Glomerular visceral epithelial cell (primary cell): ENCODE results near the gene ZNF681.
"Not testable (repeated sequence)": the region's sequence is repeated elsewhere in the genome, so short reads cannot be mapped to it uniquely, and the experiment has no call there.

ENCODE experiments used
- DNase-seq: peaks from one replicate; pipeline ENCODE4 v3.0.0-alpha.2; 2016; ENCODE audit errors: extremely low spot score

Gene ZNF681

GRCh38 chr19:23774106-23774505, 15.4 kb upstream of the ZNF681 start:
- no peak for DNase-seq

- no peak for DNase-seq
These were observed 14.0 kb upstream of the ZNF681 start for GRCh38 chr19:23772675-23773063.

DNA sequence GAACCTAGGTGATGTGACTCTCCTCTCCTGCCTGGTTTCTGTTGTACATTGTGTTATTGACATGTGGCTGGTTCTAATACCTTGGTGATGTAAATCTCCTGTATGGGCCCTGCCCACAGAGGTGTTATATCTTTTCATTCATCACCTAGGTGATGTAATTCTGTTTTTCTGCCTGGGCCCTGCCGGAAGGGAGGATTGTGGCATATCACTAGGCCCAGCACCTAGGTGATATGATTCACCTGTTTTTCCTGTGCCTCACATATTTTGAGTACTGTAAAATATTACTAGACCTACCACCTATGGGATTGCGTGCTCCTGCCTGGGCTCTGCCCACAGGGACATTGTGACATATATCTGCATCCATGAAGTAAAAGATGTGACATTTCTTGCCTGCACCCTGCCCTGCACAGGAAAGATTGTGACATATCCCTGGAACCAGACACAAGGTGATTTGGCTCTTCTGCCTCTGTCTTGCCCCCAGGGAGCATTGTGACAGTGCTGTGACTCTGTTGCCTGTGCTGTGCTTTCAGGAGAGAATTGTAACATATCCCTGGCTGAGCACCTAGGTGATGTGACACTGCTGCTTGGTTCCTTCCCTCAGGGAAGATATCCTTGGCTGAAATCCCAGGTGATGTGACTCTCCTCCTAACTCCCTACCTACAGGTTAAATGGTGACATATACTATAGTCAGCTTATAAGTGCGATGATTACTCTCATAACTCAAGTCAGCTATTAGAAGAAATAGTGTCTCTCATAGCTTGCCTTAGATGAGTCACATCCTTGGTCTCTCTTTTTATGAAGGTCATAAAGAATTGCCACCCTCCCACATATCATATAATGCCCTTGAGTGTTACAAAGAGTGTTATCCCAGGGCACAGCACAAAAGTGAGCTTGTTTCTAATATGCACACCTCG, 13.3 kb upstream of the ZNF681 start:
- no peak for DNase-seq

DNA sequence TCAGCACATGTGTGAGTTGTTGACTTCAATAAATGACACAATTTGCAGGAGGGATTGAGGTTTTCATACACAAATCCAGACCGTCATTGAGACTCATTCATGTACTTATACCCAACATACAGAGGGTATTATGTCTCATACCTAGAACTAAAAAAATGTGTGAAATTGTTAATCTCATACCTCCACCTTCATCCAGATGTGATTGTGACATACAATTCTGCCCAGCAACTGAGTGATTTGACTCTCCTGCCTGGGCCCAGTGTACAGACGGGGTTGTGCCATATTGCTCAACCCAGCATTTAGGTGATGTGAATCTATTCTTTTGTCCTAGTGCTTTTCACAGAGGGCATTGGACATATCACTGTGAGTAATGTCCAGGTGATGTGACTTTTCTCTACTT, 12.6 kb upstream of the ZNF681 start:
- DNase-seq, result no peak

- no peak for DNase-seq
These were observed 12.1 kb upstream of the ZNF681 start for GRCh38 chr19:23770672-23771250.

DNA sequence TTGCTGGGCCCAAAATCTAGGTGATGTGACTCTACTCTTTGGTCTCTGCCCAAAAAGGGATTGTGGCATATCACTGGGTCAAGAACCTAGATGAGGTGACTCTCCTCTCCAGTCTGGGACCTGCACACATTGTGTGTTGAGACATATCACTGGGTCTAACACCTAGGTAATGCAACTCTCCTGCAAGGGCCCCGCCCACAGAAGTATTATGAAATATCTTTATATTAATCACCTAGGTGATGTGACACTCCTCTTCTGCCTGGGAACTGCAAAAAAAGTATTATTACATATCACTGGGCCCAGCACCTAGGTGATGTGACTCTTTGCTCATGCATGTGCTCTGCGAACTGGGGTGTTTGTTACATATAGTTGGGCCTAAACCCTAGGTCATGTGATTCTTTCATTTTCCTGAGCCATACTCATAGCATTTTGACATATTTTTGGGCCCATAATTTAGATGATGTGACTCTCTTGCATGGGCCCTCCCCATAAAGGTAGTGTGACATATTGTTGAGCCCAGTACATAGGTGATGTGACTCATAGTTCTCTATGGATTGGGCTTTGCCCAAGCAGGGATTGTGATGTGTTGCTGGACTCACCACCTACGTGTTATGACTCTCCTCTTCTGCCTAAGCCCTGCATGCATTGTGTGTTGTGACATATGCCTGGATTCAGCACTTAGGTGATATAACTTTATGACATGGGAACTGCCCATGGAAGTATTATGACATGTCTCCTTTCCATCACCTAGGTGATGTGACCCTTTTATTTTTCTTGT, 11.2 kb upstream of the ZNF681 start:
- DNase-seq, result no peak

- DNase-seq, result no peak
These were observed 8.3 kb upstream of the ZNF681 start for GRCh38 chr19:23766951-23767350.

GRCh38 chr19:23764781-23765180, 6.1 kb upstream of the ZNF681 start:
- DNase-seq, result no peak

DNA sequence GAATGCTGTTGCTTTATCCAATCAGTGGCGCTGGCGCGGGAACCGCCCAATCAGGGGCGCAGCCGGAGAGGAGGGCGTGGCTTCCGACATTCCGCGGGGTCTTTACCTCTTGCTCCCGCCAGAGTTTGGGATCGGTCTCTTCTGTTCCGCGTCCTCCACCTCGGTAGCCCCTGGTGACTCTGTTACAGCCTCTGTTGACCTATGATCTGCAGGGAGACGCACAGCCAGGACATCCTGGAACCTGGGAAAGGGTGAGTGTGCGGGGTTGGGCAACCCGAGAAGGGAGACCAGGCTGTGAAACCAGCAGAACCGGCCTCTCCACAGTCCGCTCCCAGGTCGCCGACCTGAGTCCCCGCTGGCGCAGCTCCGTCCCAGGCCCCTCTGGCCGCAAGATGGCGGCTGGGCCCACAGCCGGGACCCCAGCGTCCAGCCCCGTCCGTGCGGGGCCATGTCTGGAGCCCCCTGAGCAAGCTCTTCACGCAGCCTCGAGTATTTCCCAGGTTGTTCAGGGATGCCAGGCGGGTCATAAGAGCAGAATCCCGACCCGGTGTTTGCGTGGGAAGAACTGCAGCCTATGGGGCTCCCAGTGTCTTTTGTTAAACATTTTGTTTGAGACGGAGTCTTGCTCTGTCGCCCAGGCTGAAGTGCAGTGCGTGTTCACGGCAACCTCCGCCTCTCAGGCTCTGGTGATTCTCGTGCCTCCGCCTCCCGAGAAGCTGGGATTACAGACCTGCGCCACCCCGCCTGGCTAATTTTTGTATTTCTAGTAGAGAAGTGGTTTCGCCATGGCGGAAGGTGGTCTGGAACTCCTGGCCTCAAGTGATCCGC, 4.4 kb upstream of the ZNF681 start:
- no peak for DNase-seq

- no peak for DNase-seq
These were observed 3.8 kb upstream of the ZNF681 start for GRCh38 chr19:23762548-23762883.

- not testable (repeated sequence) for DNase-seq
These were observed 1.6 kb upstream of the ZNF681 start for GRCh38 chr19:23760326-23760725.

DNA sequence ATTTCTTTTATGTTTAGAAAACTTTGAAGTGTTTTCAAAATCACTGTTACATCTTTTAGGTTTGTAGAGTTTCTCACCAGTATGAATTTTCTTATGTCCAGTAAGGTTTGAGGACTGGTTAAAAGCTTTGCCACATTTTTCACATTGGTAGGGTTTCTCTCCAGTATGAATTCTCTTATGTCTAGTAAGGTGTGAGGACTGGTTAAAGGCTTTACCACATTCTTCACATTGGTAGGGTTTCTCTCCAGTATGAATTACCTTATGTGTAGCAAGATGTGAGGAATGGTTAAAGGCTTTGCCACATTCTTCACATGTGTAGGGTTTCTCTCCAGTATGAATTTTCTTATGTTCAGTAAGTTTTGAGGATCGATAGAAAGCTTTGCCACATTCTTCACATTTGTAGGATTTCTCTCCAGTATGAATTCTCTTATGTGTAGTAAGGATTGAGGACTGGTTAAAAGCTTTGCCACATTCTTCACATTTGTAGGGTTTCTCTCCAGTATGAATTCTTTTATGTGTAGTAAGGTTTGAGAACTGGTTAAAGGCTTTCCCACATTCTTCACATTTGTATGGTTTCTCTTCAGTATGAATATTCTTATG, 15.0 kb downstream of the ZNF681 start:
- DNase-seq, result not testable (repeated sequence)

GRCh38 chr19:23730729-23731465, 27.8 kb downstream of the ZNF681 start:
- not testable (repeated sequence) for DNase-seq

DNA sequence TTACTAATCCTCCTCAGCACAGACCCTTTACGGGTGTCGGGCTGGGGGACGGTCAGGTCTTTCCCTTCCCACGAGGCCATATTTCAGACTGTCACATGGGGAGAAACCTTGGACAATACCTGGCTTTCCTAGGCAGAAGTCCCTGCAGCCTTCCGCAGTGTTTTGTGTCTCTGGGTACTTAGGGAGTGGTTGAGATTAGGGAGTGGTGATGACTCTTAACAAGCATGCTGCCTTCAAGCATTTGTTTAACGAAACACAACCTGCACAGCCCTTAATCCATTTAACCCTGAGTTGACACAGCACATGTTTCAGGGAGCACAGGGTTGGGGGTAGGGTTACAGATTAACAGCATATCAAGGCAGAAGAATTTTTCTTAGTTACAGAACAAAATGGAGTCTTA, 34.5 kb downstream of the ZNF681 start:
- DNase-seq, result not testable (repeated sequence)

DNA sequence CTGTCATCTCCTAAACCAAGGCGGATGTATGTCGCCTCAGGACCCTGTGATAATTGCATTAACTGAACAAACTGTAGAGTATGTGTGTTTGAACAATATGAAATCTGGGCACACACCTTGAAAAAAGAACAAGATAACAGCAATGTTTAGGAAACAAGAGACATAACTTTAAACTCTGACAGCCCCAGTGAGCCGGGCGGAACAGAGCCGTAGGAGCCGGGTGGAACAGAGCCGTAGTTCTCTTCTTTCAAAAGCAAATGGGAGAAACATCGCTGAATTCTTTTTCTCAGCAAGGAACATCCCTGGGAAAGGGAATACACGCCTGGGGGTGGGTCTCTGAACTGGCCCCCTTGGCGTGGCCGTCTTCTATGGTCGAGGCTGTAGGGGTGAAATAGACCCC, 39.9 kb downstream of the ZNF681 start:
- DNase-seq, result no peak

DNA sequence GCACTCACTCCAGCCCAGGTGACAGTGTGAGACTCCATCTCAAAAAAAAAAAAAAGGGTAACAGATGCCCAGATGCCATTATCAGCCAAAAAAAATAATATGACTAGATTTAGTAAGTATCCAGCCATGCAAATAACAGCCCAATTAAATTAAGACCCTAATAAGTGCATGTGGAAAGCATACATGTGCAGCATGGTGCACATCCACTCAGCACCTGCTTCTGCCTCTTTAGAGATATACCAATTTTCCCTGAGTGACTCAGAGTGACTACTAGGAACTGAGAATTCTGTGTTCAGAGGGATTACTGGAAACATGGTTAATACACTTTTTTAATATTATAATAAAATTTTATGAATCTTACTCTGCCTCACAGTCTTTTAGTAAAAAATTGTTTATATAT, 41.9 kb downstream of the ZNF681 start:
- DNase-seq, result no peak

GRCh38 chr19:23709347-23709746, 49.3 kb downstream of the ZNF681 start:
- no peak for DNase-seq

GRCh38 chr19:23706657-23707056, 52.0 kb downstream of the ZNF681 start:
- DNase-seq, result no peak

DNA sequence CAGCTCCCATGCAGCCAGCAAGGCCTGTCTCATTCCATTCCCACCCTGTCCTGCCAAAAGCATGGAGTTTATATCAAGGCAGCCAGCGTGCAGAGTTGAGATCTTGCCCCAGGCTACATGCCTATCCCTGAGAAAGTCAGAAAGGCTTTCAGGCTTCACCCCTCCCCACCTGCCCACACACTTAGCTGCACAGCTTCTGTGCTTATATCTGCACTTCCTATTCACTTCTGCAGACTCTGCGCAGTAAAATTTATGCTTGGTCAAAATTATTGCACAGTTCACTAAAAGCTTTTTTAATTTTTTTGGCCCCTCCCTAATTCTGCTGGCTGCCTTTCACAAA, 59.2 kb downstream of the ZNF681 start:
- no peak for DNase-seq

- no peak for DNase-seq
These were observed 59.8 kb downstream of the ZNF681 start for GRCh38 chr19:23698711-23699520.
